Measurements from ENCODE around the gene MYLK4. TPM values are rescaled to one million over a fixed set of nuclear protein-coding genes. Genes with fewer than 3 reads are reported as not detected.
A peak's percentile ranks its signal among the peaks of the same experiment; 100 is the strongest.

Gene MYLK4
- total RNA-seq, 4 donors from 2014 or later: 0.33 to 0.45 (median 0.38) TPM

DNA sequence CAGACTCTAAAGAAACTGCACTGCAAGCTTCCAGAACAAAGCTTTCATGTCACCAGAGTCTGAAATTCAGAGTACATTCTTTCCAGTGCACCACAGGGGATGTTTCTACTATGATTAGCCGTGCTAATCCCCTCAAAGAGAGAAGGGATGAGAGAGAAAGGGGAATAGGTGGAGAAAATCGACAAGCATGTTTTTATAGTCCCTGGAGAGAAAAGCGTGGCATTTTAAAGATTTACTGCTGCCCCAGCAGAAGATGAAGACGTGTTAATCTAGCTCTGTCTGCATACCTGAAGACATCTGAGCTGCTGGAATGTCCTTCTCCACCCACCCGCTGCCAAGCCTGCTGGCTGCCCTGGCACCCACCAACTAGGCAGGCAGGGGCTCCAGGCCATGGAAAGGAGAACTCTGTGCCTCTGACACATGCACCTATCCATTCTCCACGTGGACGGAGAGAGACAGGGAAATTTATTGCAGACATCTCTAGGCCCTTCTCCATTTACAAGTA lies 4.1 kb downstream of the MYLK4 start:
- WGBS: 69% methylated on average over 7 of the region's 7 CpGs

DNA sequence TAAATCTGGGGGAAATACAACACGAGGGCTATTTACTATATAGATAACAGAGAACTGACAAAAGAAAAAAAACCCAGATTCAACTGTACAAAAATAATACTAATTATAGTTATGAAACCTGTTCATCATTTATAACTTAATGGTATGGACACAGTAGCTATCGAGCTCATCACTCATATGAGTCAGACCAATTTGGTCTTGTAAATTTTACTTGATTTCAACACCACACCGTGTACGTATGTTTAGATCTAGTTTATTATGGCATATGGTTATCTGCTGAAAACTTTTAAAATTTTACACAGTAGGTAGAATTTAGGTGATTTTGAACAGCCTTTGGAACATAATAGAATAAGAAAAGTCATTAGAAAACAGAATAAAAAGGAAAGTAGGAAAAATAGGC lies 5.5 kb downstream of the MYLK4 start:
- no peaks in the 10 kb centered on the region for H3K36me3 ChIP-seq
- intact Hi-C loops (cut with DNase I): loop anchor here (10.0 kb wide), 1 partner anchor 1150 kb away; no protein-coding TSS in a partner anchor
- H3K27ac ChIP-seq (replicated peaks in 1 of 4): no peak overlapping the region
- no peaks in the 10 kb centered on the region for H3K9me3 ChIP-seq
- no peaks in the 10 kb centered on the region for H3K27me3 ChIP-seq
- no peak overlapping the region for H3K4me3 ChIP-seq
- TF ChIP-seq POLR2A (IDR thresholded peaks at IDR 0.05; ENCODE audit: low read depth): no peak
- TF ChIP-seq POLR2AphosphoS5 (IDR thresholded peaks at IDR 0.05): no peak
- no peak for TF ChIP-seq EP300 (IDR thresholded peaks at IDR 0.05)
- TF ChIP-seq, protein P1, sequence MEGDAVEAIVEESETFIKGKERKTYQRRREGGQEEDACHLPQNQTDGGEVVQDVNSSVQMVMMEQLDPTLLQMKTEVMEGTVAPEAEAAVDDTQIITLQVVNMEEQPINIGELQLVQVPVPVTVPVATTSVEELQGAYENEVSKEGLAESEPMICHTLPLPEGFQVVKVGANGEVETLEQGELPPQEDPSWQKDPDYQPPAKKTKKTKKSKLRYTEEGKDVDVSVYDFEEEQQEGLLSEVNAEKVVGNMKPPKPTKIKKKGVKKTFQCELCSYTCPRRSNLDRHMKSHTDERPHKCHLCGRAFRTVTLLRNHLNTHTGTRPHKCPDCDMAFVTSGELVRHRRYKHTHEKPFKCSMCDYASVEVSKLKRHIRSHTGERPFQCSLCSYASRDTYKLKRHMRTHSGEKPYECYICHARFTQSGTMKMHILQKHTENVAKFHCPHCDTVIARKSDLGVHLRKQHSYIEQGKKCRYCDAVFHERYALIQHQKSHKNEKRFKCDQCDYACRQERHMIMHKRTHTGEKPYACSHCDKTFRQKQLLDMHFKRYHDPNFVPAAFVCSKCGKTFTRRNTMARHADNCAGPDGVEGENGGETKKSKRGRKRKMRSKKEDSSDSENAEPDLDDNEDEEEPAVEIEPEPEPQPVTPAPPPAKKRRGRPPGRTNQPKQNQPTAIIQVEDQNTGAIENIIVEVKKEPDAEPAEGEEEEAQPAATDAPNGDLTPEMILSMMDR (IDR thresholded peaks at IDR 0.05): no peak
- no peak for DNase-seq (ENCODE audit: extremely low spot score)
- H3K4me1 ChIP-seq: peaks cover 0 to 30% (median 25%) of the 10 kb centered on the region in 4 donors
- WGBS: 94% methylated on average over 4 of the region's 4 CpGs

More for the DNA sequence above, 4.1 kb downstream of the MYLK4 start:
- no peak overlapping the region for H3K4me3 ChIP-seq
- TF ChIP-seq POLR2AphosphoS5 (IDR thresholded peaks at IDR 0.05) (no peak), POLR2A (IDR thresholded peaks at IDR 0.05; ENCODE audit: low read depth) (no peak), EP300 (IDR thresholded peaks at IDR 0.05) (no peak)
- TF ChIP-seq, protein P1 (IDR thresholded peaks at IDR 0.05): no peak
- no peaks in the 10 kb centered on the region for H3K27me3 ChIP-seq
- H3K9me3 ChIP-seq: no peaks in the 10 kb centered on the region
- peaks cover 0 to 30% (median 25%) of the 10 kb centered on the region in 4 donors for H3K4me1 ChIP-seq
- no peak for DNase-seq (ENCODE audit: extremely low spot score)
- no peaks in the 10 kb centered on the region for H3K36me3 ChIP-seq
- H3K27ac ChIP-seq (replicated peaks in 1 of 4): no peak overlapping the region
- intact Hi-C loops (cut with DNase I): loop anchor here (10.0 kb wide), 1 partner anchor 1152 kb away; no protein-coding TSS in a partner anchor

DNA sequence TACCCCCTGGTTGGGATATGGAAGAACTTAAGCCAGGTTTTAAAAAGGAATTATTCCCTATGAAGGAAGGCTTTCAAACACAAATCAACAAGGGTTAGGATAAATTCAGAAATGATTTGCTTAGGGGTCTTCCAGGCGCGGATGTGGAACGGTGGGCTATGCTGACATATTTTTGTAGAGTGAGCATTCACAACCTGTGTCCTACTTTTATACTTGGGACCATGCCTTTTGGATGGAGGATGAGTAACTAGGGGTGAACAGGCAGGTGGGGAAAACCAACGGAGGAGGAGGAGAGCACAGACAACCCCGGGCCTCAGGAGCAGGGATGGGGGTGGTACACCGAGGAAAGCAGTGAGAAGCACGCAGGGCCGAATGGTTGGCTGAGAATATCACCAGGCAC lies 5.9 kb downstream of the MYLK4 start:
- TF ChIP-seq, protein P1 (IDR thresholded peaks at IDR 0.05): no peak
- TF ChIP-seq EP300 (IDR thresholded peaks at IDR 0.05) (no peak), POLR2AphosphoS5 (IDR thresholded peaks at IDR 0.05) (no peak), POLR2A (IDR thresholded peaks at IDR 0.05; ENCODE audit: low read depth) (no peak)
- H3K27me3 ChIP-seq: no peaks in the 10 kb centered on the region
- WGBS: 91% methylated on average over 7 of the region's 8 CpGs
- intact Hi-C loops (cut with DNase I): loop anchor here (10.0 kb wide), 1 partner anchor 1150 kb away; no protein-coding TSS in a partner anchor
- DNase-seq (ENCODE audit: extremely low spot score): no peak
- H3K36me3 ChIP-seq: no peaks in the 10 kb centered on the region
- no peak overlapping the region for H3K27ac ChIP-seq (replicated peaks in 1 of 4)
- no peak overlapping the region for H3K4me3 ChIP-seq
- H3K4me1 ChIP-seq: peaks cover 0 to 28% (median 22%) of the 10 kb centered on the region in 4 donors
- H3K9me3 ChIP-seq: no peaks in the 10 kb centered on the region

DNA sequence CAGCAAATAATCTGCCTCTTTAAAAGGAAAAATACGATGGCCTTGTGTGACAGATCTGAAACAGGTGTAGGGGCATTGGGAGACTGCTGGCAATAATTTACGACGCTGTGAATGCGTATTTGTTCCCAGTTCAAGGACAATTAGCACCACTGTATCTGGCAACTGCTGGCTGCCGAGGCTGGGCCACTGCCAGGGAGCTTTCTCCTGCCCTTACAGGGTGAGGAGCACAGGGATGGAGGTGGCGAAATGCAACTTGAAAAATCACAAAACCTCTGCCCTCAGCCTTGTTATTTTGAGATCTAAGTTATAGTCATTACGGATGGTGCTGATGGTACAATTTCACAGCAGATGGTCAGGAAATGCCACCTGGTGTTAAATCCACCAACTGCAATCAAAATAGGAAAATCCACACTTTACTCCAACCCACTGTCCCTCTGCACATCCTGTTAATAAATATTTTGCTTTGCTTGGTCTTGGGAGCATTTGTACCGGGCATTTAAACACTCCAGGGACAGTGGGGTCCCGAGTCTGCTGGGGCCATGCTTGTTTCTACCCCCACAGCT lies 6.4 kb downstream of the MYLK4 start:
- WGBS: 69% methylated on average over 9 of the region's 9 CpGs
- no peaks in the 10 kb centered on the region for H3K36me3 ChIP-seq
- intact Hi-C loops (cut with DNase I): loop anchor here (10.0 kb wide), 1 partner anchor 1149 kb away; no protein-coding TSS in a partner anchor
- H3K9me3 ChIP-seq: no peaks in the 10 kb centered on the region
- H3K4me1 ChIP-seq: peaks cover 3 to 25% (median 19%) of the 10 kb centered on the region in 4 donors
- no peak for DNase-seq (ENCODE audit: extremely low spot score)
- H3K27ac ChIP-seq (replicated peaks in 1 of 4): peak overlapping the region in 1 of 4 donors; percentile 10
- no peaks in the 10 kb centered on the region for H3K27me3 ChIP-seq
- no peak overlapping the region for H3K4me3 ChIP-seq
- TF ChIP-seq EP300 (IDR thresholded peaks at IDR 0.05): no peak
- TF ChIP-seq, protein P1 (IDR thresholded peaks at IDR 0.05): peak in 2 of 3 experiments; percentile 33 to 42
- no peak for TF ChIP-seq POLR2AphosphoS5 (IDR thresholded peaks at IDR 0.05)
